ENCODE results near the gene GRIN3A.
"Not testable (repeated sequence)": the region's sequence is repeated elsewhere in the genome, so short reads cannot be mapped to it uniquely, and the experiment has no call there.

The GRIN3A gene

DNA sequence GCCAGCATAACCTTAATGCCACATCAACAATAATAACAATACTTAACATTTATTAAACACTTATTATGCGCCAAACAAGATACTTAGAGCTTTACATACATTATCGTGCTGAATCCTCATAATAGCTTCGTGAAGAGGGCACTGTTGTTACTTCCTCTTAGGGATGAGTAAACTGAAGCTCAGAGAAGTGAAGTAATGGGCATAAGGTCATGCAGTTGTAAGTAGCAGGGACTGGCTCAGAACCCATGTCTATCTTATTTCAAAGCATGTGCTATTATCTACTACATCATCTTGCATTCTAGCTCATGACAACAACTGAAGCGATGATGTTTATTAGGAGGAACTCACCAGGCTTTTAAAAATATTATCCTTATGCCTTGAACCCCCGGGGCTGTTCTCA, 108.8 kb downstream of the GRIN3A start:
- DNase-seq: peak; percentile 3

DNA sequence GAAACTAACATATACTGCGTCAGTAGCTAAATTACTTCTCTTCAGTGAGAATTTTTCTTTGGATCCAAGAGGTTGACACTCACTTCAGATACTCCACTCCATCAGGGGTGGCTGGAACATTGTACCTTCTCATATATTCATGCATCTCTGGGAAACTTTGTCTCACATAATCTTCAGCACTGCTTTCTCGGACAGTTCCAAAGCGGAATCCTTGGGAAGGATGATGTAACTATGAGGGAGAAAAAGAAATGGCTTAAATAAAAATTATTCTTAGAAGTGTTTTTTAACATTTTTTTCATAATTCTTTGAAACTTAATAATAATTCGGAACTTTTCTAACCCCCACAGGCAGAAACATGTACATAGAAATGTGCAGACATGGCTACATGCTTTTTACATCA, 110.3 kb downstream of the GRIN3A start:
- no peak for DNase-seq

DNA sequence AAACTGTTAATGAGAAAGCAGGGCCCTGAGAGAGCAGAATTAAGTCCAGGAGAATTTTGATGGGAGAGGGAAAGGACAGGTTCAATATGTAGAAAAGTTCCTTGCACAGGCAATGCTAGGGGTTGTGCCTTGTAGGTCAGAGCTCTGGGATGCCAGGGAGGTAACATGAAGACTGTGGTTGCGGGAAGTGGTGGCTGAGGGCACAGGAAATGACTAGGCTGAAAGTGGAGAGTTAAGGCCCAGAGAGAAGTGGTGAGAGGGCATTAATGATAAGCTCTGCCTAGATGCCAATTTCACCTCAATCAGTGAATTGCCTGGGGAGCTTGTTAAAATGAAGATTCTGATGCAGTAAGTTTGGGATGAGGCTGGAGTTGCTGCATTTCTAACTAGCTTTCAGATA, 112.2 kb downstream of the GRIN3A start:
- peak; percentile 2 for DNase-seq

DNA sequence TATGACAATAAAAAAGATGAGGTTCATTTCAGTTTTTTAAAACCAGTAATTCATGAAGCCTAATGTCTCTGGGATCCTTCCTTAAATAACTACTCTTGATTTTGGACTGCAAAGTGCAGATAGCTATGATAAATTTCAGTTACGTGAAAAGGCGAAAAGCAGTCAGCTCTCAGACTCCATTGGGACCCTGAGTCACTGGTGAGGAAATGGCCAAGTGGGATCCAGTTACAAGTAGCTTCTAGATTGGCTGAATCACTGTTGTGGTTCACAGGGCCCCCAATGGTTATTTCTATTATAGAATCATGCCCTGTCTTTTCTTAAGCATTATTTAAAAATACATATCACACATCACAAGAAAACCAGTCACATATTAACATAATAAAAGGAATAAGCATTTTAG, 112.6 kb downstream of the GRIN3A start:
- DNase-seq: no peak

DNA sequence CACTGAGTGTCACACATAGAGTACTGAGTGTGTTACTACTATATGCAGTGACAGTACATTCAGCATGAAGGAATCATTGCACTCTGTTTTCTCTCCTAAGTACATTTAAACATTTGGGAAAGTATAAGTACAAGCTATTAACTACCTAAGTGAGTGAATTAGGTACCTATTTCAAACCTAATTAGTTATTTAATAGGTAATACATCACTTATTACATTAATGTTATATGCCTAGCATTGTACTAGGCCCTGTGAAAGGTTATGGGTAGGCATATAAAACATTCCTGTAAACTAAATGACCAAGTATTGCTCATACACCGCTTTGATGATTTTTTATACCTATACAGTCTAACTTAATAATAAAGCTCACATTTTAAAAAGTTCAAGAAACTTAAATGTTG, 118.0 kb downstream of the GRIN3A start:
- DNase-seq: no peak

DNA sequence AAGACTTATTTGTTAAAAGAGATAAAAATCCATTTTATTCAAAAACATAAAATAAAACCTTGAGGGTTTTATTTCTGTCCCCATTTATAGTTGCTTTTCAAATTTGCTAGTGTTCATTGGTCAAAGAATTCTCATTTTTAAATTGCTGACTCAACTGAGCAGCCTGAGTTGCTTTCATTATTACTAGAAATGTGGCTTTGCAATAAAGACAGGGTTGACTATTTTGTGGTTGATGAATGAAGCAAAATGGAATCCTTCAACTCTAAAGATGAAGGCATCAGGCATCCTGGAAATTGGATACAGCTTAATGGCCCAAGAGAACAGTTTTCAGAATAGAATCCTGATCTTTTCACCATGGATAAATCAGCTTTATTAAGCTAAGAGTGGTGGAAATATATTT, 119.7 kb downstream of the GRIN3A start:
- no peak for DNase-seq

DNA sequence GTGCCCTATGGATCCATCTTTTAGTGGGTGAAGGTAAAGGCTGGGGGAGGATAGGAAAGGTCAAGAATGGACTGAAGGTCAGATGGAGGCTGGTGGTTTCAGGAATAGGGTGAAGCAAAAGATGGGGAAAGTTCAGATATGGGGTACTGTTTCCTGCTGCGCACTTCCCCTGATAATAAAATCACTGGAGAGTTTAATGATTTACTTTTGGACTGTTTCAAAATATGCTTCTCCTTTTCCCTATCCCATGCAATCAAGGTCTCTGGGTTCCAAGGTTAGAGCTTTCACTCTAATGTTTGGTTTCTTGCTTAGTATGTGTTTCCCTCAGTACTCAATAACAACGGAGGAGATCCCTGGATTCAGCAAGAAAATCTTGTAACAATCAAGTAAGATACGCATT, 132.9 kb downstream of the GRIN3A start:
- no peak for DNase-seq

DNA sequence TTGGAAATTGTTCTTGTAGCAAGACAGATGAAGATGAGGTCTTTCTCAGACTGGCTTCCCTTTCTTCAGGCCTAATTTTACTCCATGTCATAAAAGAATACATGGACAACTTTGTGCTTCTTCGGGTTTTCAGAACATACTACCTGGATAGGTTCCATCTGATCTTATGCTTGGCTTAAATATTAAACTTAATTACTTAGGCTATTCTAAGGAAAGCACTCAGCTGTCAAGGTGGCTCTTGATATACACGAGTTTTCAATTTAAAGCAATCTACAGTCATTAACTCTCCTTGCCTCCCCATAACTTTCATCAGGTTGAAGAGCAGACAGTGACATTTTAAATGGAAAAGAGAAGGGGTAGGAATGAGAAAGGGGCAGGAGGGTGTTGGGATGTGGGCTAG, 134.2 kb downstream of the GRIN3A start:
- DNase-seq: no peak

DNA sequence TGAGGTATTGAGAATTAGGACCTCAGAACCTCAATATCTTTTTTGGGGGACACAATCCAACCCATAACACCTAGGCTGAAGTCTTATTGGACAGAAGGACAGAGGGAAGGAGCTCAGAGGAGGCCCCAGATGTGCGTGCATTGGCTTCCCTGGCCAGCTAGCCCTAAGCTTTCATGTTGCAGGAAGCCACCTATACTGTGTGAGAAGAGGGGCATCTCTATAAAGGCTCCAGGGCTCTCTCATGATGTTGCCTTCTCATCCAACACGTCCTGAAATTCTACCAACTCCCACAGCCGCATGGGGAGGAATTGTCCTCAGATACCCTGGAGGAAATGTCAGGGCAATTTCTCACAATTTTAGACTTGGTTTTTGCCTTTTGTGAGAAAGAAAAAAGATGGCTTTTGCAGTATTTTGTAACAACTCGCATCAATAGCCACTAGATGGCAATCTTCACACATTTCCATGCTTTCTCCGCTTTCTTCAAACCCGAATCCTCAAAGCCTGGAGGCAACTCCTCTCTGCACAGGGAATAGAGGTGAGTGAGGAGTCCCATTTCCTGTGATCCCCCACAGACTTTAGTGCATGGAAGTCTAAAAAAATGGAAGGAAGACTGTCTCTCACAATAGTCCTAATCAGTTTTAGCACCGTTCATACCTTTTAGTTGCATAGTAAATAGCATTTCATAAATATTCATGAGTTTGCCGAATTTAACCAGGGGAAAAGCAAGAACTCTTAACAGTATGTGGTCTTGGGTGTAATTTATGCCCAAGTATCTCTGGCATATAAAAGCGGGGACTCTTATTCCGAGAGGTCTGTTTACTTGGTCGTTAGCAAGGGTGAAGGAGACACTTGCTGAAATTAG, 136.3 kb downstream of the GRIN3A start:
- peak; percentile 63 for DNase-seq

DNA sequence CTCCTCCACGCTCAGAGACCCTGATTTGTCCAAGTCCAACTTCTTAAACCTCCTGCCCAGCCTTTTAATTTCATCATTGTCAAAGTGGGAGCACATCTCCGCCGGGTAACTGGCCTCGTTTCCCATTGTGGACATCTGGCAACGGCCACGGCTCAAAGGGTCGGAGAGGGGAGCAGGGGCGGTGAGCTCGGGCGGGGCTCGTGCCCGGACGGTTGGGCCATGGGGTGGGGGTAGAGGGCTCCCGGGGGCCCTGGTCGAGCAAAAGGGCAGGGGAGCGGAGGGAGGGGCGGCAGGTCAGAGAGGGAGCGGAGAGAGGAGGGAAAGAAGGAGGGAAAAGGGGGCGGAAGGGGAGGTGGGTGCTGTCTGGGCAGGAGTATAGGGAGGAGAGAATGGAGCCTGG, 143.7 kb downstream of the GRIN3A start, which contains the start of gene PPP3R2:
TSS of gene PPP3R2 (minus strand) at position 174 of the 400 bp plus-strand sequence. CDS start at position 126, 48 bp downstream.
- DNase-seq: no peak

DNA sequence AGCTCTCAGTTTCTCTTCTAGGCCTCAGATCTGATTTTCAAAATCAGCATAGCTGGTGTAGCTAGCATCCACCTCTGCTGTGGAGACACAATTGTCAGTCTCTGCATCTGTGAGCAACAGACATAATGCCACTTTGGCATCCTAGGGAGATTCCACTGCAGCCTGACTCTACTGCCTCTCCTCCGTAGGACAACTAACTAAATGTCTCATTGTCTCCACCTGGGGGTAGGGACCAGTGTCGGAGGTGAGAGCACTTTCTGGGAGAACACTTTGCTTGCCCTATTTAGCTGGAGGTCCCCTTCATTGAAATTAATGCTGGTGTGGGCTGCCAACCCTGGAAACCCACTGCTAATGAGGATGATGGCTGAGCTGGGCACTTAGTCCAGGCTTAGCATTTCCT, 145.1 kb downstream of the GRIN3A start:
- DNase-seq: no peak

DNA sequence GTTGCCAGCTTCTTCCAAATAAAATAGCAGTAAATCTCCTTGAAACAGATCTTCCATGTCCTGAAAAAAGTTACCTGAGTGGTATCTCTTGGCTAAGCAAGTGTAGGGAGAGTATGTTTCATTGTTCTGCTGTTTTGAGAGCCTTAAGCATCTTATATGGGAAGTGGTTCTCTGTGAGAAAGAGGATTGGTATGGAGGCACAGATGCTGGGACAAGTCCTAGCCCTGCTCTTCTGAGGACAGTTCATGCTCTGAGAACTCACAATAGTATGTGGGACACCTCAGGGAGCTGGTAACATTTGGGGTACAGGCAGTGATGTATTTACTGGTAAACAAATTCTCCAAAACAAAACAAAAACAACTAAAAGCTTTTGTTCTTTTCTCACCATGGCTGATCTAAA, 145.7 kb downstream of the GRIN3A start:
- DNase-seq: no peak

DNA sequence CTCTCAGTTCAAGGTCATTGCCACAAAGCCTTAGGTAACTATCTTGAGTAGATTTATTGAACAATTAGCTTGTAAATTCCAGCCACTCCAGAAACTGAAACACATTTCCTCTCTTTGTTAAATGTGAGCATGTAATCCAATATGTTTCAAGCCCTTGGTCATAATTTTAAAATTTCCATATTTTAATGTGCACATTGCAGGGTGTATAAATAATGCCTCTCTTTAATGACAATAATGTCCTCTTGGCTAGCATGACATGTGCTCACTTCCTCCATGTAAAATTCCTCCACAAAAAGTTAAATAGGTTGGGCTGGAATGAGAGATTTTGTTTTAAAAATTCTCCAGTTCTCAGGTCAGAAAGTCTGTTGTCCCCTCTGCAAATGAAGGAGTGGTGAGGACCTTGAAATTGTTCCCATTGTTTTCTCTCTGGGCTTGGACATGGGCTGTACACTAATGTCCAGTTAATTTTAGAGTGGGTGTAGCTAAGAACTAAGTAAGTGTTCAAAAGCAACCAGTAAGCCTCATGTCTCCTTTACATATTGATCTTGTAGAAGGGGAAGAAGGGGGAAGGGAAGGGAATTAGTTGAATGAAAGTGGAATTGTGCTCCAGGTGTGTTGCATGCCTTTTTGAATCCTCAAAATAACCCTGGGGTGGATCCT, 146.5 kb downstream of the GRIN3A start:
- no peak for DNase-seq

DNA sequence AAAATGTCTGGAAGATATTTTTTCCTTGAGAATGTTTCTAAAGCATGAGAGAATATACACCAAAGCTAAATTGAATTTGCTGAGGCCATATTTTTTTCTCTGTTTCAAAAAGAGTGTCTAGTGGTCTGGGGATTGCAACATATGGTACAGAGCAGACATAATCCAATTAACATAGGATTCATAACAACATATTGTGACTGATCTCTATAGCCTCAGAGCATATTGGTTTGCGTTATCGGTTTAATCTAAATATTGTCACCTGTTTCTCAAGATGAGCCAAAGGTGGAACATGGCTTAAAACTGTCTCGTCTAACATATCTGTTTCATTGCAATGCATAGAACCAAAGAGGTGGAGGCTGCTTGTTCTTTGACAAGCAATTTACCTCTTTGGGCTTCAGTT, 147.5 kb downstream of the GRIN3A start:
- no peak for DNase-seq

DNA sequence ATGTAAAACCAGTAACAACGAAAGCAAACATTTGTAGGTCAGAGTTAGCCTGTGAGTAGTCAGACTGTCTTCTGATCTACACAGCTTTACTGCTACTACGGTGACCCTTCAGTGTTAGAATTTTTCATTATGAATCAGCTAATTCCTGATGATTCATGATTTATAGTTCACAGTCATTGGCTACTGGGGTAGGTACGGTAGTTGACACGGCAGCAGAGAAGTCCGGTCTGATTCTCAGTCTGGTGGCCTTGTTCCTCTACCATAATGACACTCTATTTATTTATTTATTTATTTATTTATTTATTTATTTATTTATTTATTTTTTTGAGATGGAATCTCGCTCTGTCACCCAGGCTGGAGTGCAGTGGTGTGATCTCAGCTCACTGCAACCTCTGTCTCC, 148.4 kb downstream of the GRIN3A start:
- not testable (repeated sequence) for DNase-seq

DNA sequence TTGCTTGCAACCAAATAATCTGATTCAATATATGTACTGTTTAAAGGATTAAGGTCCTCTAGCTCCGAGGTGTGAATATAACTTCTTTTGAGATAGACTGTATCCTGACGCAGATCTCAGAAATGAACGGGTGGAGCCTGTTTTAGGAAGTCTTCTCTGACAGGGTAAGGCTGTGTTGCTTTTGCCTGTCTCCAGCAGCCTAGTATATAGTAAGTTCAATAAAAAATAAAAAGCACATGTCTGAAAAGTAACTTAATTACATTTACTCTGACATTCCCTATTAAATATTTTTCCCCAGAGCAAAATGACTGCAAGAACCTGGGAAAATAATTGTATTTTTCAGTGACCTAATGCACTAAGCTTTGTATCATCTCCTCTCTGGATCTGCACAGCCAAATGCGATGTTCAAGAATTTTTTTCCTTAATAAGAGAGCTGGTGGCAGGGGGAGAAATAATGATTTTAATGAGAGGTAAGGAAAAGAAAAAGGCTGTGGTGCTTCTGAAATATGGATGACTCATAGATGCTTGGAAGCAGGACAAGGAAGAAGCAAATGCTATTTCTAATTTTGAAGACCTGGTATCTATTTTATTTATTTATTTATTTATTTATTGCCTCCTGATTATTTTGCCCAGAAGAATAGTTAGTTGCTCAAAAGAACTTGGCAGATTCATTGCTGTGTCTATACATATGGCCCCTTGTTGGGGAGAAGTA, 151.0 kb downstream of the GRIN3A start:
- DNase-seq: no peak

DNA sequence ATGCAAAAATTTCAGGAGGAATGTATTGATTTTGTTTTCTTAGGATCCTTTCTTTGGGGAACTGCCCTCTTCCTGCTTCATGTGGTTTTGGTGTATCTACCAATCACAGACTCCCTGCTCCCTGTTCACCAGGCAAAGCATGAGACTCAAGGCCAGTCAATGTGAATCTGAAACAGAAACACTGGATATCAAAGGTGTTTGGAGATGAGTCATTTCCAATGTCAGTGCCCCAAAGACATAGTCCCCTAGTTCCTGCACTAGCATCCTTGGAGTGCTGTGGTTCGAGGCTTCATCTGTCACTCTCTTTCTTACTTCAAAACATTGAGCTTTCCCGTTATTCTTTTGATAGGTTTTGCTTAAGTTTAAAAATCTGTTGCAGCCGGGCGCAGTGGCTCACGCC, 151.8 kb downstream of the GRIN3A start:
- no peak for DNase-seq

DNA sequence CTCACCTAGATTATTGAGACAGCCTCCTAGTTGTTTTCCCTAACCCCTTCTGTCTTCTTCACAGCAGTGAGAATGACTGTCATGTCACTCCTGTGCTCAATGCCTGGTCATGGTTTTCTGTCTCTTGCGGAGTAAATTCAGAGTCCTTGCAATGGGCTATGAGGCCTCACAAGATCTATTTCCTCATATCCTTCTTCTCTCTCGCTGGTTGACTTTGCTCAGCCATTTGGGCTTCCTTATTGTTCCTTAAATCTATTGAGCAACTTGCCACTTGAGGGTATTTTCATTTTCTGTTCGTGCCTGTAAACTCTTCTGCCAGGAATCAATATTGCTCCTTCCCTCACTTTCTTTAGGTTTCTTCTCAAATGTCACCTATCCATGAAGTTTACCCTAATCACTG, 152.7 kb downstream of the GRIN3A start:
- DNase-seq: no peak

DNA sequence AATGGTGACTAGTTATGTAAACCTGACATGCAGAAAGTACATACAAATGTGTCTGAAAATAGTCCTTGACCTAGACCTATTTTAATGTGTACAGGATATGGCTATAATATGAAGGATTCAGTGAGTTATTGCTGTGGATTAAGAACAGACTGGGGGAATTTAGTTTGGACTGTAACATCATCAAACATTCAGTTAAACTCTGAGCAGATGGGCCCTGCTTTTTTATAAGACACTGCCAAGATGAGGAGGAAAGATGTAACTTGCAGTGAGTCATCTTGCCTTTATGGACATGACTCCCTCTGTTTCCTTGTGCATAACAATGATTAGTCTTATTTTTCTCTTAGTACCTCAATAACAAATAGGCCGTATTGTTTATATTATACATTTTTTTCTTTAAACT, 155.9 kb downstream of the GRIN3A start:
- DNase-seq: no peak

DNA sequence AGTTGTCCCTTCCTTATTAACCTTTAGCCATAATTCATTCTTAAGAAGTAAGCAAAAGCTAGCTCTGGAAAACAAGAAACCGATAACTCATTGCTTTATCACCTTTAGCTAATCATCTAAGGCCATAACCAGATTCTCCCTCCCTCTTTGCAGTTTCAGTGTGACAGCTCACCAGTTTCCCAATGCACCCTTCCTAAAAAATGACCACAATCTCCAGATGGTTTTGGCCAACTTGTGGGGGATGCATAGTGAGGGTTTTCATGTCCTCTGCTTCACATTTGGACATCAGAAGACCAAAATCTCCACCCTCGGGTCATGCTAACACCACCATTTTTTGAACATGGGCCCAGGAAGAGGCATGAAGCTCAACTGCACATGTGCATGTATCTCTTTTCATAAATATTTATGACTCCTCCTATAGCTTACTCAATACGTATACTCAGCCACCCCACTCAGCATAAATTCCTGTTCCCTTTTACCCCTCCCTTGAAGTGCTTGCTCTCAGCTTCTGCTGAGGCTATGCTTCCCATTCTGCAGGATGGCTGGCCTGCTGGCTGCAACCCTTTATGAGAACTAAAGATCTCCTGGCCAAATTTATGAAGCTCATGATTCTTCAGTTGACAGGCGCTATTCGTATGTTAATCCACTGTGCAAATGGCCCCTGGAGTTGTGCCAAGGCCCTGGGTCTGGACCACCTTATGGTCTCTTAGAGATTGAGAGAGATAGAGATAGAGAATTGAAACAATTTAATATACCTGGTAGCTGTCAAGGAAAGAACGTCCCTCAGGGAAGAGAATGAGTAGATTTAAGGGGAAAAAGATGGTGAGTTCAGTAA, 158.5 kb downstream of the GRIN3A start:
- no peak for DNase-seq

DNA sequence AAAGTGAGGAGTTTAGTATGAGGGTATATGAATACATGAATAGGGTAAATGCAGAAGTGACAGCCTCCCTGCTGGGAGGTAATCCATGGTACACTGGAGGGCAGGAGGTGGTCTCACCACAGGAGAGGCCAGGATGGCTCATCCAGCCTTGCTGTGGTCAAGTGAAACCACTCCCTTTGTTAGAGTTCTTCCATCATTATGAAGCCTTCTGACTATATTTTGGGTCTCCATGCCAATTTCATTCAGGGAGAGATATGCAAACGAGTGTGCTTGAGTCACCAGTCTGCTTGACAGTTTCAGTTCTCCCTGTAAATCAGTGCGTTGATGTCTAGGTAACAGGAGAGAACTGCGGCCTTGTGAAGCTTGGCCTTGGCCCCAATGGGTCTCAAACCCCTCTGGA, 160.1 kb downstream of the GRIN3A start:
- DNase-seq: no peak

DNA sequence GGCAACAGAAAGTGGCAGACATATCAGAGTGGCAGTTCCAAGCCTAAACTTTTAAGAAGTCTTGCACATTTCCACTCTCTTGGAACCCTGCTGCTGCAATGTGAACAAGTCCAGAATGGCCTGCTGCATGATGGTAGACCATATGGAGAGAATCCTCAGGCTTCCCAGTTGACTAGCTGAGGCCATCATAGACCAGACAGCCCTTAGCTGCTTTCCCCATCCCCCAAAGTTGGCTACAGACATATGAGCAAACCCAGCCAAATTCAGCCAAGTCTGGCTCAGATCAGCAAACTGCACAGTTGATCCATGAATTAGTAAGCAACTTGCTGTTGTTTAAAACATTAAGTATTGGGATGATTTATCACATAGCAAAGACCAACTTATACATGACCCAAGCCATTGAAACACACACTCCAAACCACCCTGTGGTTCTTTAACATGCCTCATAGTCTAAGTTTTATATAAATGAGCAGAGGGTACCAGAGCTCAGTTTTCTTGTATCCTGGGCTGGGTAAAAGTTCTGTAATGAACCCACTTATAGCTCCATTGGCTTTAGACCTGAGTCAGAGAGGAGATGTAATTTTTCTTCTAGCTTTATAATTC, 163.6 kb downstream of the GRIN3A start:
- DNase-seq: no peak

DNA sequence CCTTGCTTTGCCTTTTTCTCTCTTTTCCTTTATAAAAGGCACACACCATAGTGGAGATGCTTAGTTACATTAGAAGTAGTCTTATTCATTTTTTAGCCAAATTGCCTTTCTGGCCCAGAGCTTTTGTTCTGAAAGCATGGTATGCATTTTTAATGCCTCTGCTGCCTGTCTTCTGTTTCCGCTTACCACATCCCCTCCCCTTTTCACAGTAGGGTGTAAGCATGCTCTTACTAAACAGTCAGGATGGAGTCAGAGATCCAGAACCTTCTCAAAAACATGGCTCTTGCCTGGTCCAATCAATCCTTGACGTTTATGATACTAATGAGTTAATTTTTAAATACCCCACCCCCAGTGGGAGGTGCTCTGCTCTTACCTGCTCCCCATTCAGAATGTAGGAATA, 166.1 kb downstream of the GRIN3A start:
- DNase-seq: no peak

Data from DMS153 (cell line).